HL-60 (cell line): ENCODE results near the gene AOPEP.

Experiments used
- POLR2AphosphoS5 ChIP-seq: IDR thresholded peaks from 2 replicates; pipeline ENCODE4 v1.6.1; 2012; ENCODE audit warnings: low read depth
- SPI1 ChIP-seq: IDR thresholded peaks from 2 replicates; pipeline ENCODE4 v1.6.1; 2012; ENCODE audit warnings: low read depth, mild to moderate bottlenecking, borderline replicate concordance
- TF ChIP-seq, protein P1 (sequence below): IDR thresholded peaks from one replicate; pipeline ENCODE4 v1.5.1; 2011; ENCODE audit warnings: low read length, control low read depth, inconsistent platforms; ENCODE audit not compliant: insufficient read depth
- TF ChIP-seq, protein P2 (sequence below): IDR thresholded peaks from 2 replicates; pipeline ENCODE4 v1.6.1; 2012; ENCODE audit warnings: low read depth; ENCODE audit not compliant: insufficient replicate concordance

DNA sequence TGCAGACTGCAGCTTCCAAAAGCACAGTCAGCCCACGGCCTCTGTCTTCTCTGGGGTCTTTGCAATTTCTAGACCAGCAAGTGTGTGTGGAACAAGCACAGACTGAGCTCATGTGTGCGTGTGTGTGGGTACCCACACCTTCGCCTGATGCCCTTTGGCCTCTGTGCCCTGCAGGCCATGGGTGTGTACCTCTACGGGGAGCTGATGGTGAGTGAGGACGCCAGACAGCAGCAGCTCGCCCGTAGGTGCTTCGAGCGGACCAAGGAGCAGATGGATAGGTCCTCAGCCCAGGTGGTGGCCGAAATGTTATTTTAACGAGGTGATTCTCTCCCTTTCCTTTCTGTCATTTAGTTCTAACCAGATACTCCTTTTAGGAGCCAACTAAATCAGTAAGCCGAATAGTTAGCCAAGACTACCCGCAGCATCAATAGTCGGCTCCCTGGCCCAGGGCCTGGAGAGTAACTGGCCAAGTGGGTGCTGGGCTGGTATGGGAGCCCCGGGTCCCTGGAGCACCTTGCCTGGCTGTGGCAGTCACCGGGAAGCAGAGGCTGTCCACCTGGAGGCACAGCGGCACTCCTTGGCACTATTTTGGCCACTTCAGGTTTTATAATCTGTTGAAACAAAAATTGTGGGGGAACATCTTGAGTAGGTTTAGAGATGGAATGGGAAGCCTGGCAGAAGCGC is 356.0 kb downstream of the AOPEP start:
- TF ChIP-seq POLR2AphosphoS5 (no peak), SPI1 (no peak)
- TF ChIP-seq, protein P1, sequence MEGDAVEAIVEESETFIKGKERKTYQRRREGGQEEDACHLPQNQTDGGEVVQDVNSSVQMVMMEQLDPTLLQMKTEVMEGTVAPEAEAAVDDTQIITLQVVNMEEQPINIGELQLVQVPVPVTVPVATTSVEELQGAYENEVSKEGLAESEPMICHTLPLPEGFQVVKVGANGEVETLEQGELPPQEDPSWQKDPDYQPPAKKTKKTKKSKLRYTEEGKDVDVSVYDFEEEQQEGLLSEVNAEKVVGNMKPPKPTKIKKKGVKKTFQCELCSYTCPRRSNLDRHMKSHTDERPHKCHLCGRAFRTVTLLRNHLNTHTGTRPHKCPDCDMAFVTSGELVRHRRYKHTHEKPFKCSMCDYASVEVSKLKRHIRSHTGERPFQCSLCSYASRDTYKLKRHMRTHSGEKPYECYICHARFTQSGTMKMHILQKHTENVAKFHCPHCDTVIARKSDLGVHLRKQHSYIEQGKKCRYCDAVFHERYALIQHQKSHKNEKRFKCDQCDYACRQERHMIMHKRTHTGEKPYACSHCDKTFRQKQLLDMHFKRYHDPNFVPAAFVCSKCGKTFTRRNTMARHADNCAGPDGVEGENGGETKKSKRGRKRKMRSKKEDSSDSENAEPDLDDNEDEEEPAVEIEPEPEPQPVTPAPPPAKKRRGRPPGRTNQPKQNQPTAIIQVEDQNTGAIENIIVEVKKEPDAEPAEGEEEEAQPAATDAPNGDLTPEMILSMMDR, result no peak
- TF ChIP-seq, protein P2, sequence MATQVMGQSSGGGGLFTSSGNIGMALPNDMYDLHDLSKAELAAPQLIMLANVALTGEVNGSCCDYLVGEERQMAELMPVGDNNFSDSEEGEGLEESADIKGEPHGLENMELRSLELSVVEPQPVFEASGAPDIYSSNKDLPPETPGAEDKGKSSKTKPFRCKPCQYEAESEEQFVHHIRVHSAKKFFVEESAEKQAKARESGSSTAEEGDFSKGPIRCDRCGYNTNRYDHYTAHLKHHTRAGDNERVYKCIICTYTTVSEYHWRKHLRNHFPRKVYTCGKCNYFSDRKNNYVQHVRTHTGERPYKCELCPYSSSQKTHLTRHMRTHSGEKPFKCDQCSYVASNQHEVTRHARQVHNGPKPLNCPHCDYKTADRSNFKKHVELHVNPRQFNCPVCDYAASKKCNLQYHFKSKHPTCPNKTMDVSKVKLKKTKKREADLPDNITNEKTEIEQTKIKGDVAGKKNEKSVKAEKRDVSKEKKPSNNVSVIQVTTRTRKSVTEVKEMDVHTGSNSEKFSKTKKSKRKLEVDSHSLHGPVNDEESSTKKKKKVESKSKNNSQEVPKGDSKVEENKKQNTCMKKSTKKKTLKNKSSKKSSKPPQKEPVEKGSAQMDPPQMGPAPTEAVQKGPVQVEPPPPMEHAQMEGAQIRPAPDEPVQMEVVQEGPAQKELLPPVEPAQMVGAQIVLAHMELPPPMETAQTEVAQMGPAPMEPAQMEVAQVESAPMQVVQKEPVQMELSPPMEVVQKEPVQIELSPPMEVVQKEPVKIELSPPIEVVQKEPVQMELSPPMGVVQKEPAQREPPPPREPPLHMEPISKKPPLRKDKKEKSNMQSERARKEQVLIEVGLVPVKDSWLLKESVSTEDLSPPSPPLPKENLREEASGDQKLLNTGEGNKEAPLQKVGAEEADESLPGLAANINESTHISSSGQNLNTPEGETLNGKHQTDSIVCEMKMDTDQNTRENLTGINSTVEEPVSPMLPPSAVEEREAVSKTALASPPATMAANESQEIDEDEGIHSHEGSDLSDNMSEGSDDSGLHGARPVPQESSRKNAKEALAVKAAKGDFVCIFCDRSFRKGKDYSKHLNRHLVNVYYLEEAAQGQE, result no peak
